ENCODE results near the gene CTNNA1. TPM values are rescaled to one million over a fixed set of nuclear protein-coding genes. Genes with fewer than 3 reads are reported as not detected.
"Not testable (repeated sequence)": the region's sequence is repeated elsewhere in the genome, so short reads cannot be mapped to it uniquely, and the experiment has no call there.

Gene CTNNA1
- total RNA-seq, 1 experiment from 2014 or later = 734 TPM

DNA sequence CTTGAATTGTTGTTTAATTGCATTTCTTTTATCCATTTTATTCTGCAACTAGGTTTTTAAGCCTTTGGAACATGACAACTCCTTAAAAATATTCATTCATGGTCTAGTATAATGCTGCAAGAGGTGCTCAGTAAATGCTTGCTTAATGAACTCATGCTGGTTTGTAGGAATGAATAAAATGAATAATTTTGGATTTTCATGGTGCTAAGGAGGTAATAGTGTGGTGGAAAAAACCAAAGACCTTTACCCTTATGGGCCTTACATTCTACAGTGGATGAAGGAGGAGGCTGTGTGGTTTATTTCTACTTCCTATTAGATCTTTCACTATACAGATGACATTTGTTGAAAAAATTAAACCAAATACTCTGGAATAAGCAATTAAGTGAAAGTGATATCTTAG, 78.5 kb downstream of the CTNNA1 start:
- DNase-seq = no peak
- peaks cover 39% of the 10 kb centered on the region for H3K36me3 Mint-ChIP-seq (ENCODE audit: insufficient read depth, unreplicated experiment)
- BruUV-seq (replicated peaks) = no TSS peak
- H3K4me1 Mint-ChIP-seq (ENCODE audit: low read depth, unreplicated experiment) = peaks cover 25% of the 10 kb centered on the region
- CTCF ChIA-PET = no interaction called here
- no peaks in the 10 kb centered on the region for H3K9me3 Mint-ChIP-seq (ENCODE audit: low read depth, unreplicated experiment)
- no peak overlapping the region for H3K27ac Mint-ChIP-seq (ENCODE audit: unreplicated experiment)
- H3K27me3 Mint-ChIP-seq (ENCODE audit: unreplicated experiment) = no peaks in the 10 kb centered on the region
- H3K4me3 Mint-ChIP-seq (ENCODE audit: low read depth, unreplicated experiment) = no peak overlapping the region
- TF ChIP-seq, protein P1, sequence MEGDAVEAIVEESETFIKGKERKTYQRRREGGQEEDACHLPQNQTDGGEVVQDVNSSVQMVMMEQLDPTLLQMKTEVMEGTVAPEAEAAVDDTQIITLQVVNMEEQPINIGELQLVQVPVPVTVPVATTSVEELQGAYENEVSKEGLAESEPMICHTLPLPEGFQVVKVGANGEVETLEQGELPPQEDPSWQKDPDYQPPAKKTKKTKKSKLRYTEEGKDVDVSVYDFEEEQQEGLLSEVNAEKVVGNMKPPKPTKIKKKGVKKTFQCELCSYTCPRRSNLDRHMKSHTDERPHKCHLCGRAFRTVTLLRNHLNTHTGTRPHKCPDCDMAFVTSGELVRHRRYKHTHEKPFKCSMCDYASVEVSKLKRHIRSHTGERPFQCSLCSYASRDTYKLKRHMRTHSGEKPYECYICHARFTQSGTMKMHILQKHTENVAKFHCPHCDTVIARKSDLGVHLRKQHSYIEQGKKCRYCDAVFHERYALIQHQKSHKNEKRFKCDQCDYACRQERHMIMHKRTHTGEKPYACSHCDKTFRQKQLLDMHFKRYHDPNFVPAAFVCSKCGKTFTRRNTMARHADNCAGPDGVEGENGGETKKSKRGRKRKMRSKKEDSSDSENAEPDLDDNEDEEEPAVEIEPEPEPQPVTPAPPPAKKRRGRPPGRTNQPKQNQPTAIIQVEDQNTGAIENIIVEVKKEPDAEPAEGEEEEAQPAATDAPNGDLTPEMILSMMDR (IDR thresholded peaks at IDR 0.05; ENCODE audit: unreplicated experiment) = no peak
- intact Hi-C loops (cut with micrococcal nuclease; ENCODE audit: unreplicated experiment) = no loop called here

DNA sequence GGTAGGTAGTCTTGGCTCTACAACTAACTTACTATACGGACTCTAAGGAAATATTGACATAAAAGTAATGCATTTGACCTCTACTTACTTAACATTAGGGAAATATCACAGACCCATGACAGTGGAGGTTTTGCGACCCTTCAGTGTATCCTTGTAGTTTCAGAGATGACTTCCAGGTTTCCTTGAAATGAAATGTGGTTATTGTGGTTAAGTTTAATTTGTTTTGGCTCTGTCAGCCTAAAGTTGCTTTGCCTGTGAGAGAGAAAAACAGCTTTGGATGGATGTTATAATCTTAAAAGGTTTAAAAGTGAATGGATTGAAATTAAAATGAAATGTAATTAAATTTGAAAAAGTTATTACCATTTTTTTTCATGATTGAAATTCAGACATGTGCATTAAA, 79.0 kb downstream of the CTNNA1 start:
- Mint-ChIP-seq H3K9me3 (ENCODE audit: low read depth, unreplicated experiment) (no peaks in the 10 kb centered on the region), H3K36me3 (ENCODE audit: insufficient read depth, unreplicated experiment) (peaks cover 36% of the 10 kb centered on the region), H3K27ac (ENCODE audit: unreplicated experiment) (no peak overlapping the region), H3K27me3 (ENCODE audit: unreplicated experiment) (no peaks in the 10 kb centered on the region), H3K4me1 (ENCODE audit: low read depth, unreplicated experiment) (peaks cover 27% of the 10 kb centered on the region), H3K4me3 (ENCODE audit: low read depth, unreplicated experiment) (no peak overlapping the region)
- no TSS peak for BruUV-seq (replicated peaks)
- intact Hi-C loops (cut with micrococcal nuclease; ENCODE audit: unreplicated experiment) = no loop called here
- CTCF ChIA-PET = no interaction called here
- TF ChIP-seq, protein P1 (IDR thresholded peaks at IDR 0.05; ENCODE audit: unreplicated experiment) = no peak
- DNase-seq = no peak

DNA sequence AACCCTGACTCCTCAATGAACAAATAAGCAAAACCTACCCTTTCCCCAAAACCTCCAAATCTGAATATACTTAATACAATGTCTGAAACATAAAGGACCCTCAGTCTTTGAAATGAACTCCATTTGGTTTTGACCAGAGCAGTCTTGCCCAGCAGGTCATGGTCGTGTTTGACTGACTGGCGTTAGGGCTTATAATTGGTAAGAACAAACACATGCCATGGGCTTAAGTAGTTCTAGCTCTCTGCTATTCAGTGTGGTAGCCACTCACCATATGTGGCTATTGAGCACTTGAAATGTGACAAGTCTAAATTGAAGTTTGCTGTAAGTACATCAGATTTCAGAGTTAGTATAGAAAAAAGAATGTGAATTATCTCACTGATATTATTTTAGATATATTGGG, 79.9 kb downstream of the CTNNA1 start:
- Mint-ChIP-seq H3K4me3 (ENCODE audit: low read depth, unreplicated experiment) (no peak overlapping the region), H3K27me3 (ENCODE audit: unreplicated experiment) (no peaks in the 10 kb centered on the region), H3K36me3 (ENCODE audit: insufficient read depth, unreplicated experiment) (peaks cover 28% of the 10 kb centered on the region), H3K9me3 (ENCODE audit: low read depth, unreplicated experiment) (no peaks in the 10 kb centered on the region), H3K4me1 (ENCODE audit: low read depth, unreplicated experiment) (peaks cover 33% of the 10 kb centered on the region), H3K27ac (ENCODE audit: unreplicated experiment) (no peak overlapping the region)
- no peak for DNase-seq
- intact Hi-C loops (cut with micrococcal nuclease; ENCODE audit: unreplicated experiment) = no loop called here
- TF ChIP-seq, protein P1 (IDR thresholded peaks at IDR 0.05; ENCODE audit: unreplicated experiment) = no peak
- BruUV-seq (replicated peaks) = no TSS peak
- CTCF ChIA-PET = interaction anchor here (0.6 kb wide), 2 partner anchors 38 to 323 kb away, joined by 3 to 7 read pairs; no protein-coding TSS in a partner anchor

DNA sequence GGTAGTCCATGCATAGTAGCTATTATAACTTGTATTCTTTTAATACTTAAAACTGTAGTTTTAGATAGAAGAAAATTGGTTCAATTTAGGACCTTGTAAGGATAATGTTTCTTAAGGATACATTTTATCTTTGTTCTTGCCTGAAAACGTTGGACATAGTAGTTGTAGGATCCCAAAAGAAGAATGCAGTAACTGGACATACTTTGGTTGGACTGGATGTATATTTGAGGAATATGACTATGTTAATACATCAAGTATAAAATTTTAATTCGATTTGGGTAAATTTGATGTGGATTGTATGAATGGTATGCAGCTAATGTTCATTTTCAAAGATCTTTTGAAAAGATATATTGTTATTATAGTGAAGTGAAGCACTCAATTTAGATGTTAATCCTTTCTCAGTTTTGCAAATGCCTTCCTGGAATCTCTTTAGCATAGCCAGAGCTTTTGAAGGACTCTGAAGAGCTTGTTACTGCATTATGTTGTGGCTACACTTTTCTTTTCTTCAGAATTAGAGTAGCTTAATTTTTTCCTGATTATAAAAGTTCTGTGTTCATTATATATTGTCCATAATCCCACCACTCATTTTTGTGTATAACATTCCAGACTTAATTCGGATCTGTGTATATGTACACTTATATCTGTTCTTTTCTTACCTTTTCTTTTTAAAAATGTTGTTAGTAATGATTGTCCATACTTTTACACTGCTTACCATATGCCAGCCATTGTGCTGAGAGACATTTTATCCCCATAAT, 80.7 kb downstream of the CTNNA1 start:
- H3K27me3 Mint-ChIP-seq (ENCODE audit: unreplicated experiment) = no peaks in the 10 kb centered on the region
- DNase-seq = no peak
- TF ChIP-seq, protein P1 (IDR thresholded peaks at IDR 0.05; ENCODE audit: unreplicated experiment) = no peak
- intact Hi-C loops (cut with micrococcal nuclease; ENCODE audit: unreplicated experiment) = no loop called here
- CTCF ChIA-PET = no interaction called here
- no TSS peak for BruUV-seq (replicated peaks)
- H3K4me1 Mint-ChIP-seq (ENCODE audit: low read depth, unreplicated experiment) = peaks cover 33% of the 10 kb centered on the region
- peaks cover 21% of the 10 kb centered on the region for H3K36me3 Mint-ChIP-seq (ENCODE audit: insufficient read depth, unreplicated experiment)
- H3K4me3 Mint-ChIP-seq (ENCODE audit: low read depth, unreplicated experiment) = no peak overlapping the region
- H3K9me3 Mint-ChIP-seq (ENCODE audit: low read depth, unreplicated experiment) = no peaks in the 10 kb centered on the region
- no peak overlapping the region for H3K27ac Mint-ChIP-seq (ENCODE audit: unreplicated experiment)

DNA sequence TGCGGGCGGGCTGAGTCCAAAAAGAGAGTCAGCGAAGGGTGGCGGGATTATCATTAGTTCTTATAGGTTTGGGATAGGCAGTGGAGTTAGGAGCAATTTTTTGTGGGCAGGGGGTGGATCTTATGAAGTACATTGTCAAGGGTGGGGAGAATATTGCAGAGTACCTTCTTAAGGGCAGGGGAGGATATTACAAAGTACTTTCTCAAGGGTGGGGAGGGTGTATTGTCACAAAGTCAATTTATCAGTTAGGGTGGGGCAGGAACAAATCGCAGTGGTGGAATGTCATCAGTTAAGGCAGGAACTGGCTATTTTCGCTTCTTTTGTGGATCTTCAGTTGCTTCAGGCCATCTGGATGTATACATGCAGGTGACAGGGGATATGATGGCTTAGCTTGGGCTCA, 81.6 kb downstream of the CTNNA1 start:
- H3K27me3 Mint-ChIP-seq (ENCODE audit: unreplicated experiment); DNase-seq; H3K4me3 Mint-ChIP-seq (ENCODE audit: low read depth, unreplicated experiment); BruUV-seq (replicated peaks); intact Hi-C loops (cut with micrococcal nuclease; ENCODE audit: unreplicated experiment); CTCF ChIA-PET; H3K9me3 Mint-ChIP-seq (ENCODE audit: low read depth, unreplicated experiment); H3K27ac Mint-ChIP-seq (ENCODE audit: unreplicated experiment): not testable (repeated sequence)
- Mint-ChIP-seq H3K36me3 (ENCODE audit: insufficient read depth, unreplicated experiment) (peaks cover 24% of the 10 kb centered on the region), H3K4me1 (ENCODE audit: low read depth, unreplicated experiment) (peaks cover 43% of the 10 kb centered on the region)

Data from Calu3 (cell line).